Nephron (organoid): Measurements from ENCODE around the gene ARFGAP3.
"Not testable (repeated sequence)": the region's sequence is repeated elsewhere in the genome, so short reads cannot be mapped to it uniquely, and the experiment has no call there.

ENCODE experiments used
- H3K27ac Mint-ChIP-seq, 3 experiments: 2 replicates each; pipeline ENCODE4 v1.8.0; 2020; ENCODE audit warnings: mixed read lengths in 3 of 3, mild to moderate bottlenecking in 2 of 3, moderate library complexity in 1 of 3
- H3K27me3 Mint-ChIP-seq: 2 replicates; pipeline ENCODE4 v1.8.0; 2021; ENCODE audit warnings: low read depth, mild to moderate bottlenecking, moderate library complexity, mixed read lengths
- H3K36me3 Mint-ChIP-seq: 2 replicates; pipeline ENCODE4 v1.8.0; 2020; ENCODE audit warnings: low read depth, mixed read lengths
- H3K4me1 Mint-ChIP-seq: 2 replicates; pipeline ENCODE4 v1.8.0; 2020; ENCODE audit warnings: mixed read lengths
- H3K4me3 Mint-ChIP-seq, 3 experiments: 2 replicates each; pipeline ENCODE4 v1.8.0; 2020; ENCODE audit warnings: mild to moderate bottlenecking in 3 of 3, mixed read lengths in 3 of 3, moderate library complexity in 2 of 3
- H3K9me3 Mint-ChIP-seq: 2 replicates; pipeline ENCODE4 v1.8.0; 2020; ENCODE audit warnings: mixed read lengths
- TF ChIP-seq, protein P1 (sequence below), 3 experiments: fragments of 200-600 bp; sonication (generic); IDR thresholded peaks; one replicate each; pipeline ENCODE4 v1.5.0; 2021; ENCODE audit warnings: antibody characterized with exemption in 3 of 3; ENCODE audit not compliant: unreplicated experiment in 3 of 3

The ARFGAP3 gene

GRCh38 chr22:42788466-42788865, 68.6 kb downstream of the ARFGAP3 start:
- Mint-ChIP-seq H3K27me3 (no peaks in the 10 kb centered on the region), H3K4me1 (peaks cover 5% of the 10 kb centered on the region), H3K4me3 (no peak overlapping the region), H3K9me3 (no peaks in the 10 kb centered on the region), H3K27ac (no peak overlapping the region), H3K36me3 (no peaks in the 10 kb centered on the region)
- TF ChIP-seq, protein P1, sequence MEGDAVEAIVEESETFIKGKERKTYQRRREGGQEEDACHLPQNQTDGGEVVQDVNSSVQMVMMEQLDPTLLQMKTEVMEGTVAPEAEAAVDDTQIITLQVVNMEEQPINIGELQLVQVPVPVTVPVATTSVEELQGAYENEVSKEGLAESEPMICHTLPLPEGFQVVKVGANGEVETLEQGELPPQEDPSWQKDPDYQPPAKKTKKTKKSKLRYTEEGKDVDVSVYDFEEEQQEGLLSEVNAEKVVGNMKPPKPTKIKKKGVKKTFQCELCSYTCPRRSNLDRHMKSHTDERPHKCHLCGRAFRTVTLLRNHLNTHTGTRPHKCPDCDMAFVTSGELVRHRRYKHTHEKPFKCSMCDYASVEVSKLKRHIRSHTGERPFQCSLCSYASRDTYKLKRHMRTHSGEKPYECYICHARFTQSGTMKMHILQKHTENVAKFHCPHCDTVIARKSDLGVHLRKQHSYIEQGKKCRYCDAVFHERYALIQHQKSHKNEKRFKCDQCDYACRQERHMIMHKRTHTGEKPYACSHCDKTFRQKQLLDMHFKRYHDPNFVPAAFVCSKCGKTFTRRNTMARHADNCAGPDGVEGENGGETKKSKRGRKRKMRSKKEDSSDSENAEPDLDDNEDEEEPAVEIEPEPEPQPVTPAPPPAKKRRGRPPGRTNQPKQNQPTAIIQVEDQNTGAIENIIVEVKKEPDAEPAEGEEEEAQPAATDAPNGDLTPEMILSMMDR (IDR thresholded peaks at IDR 0.05; ENCODE audit: unreplicated experiment in 3 of 3) = no peak

GRCh38 chr22:42788021-42788420, 69.1 kb downstream of the ARFGAP3 start:
- H3K36me3 Mint-ChIP-seq = no peaks in the 10 kb centered on the region
- no peak overlapping the region for H3K27ac Mint-ChIP-seq
- H3K4me3 Mint-ChIP-seq = no peak overlapping the region
- TF ChIP-seq, protein P1 (IDR thresholded peaks at IDR 0.05; ENCODE audit: unreplicated experiment in 3 of 3) = no peak
- H3K9me3 Mint-ChIP-seq = no peaks in the 10 kb centered on the region
- H3K27me3 Mint-ChIP-seq = no peaks in the 10 kb centered on the region
- peaks cover 5% of the 10 kb centered on the region for H3K4me1 Mint-ChIP-seq

DNA sequence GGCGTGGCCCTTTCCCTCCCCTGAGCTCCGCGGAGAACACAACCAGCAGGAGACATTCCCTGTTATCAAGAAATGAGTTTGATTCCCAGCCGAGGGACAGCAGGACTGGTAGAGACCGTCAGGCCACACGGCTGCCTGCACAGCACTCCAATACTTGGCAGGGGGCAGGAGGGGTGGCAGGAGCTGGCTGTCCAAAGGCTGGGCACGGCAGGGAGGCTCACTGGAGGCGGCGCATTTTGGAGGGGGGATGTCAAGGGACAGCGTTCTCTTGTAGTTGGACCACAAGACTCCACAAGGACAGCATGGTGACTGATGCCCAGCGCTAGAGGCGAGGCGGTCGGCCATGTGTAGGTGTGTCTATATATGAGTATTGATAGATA, 69.7 kb downstream of the ARFGAP3 start:
- Mint-ChIP-seq H3K4me3 (no peak overlapping the region), H3K4me1 (peaks cover 5% of the 10 kb centered on the region), H3K27ac (no peak overlapping the region), H3K27me3 (no peaks in the 10 kb centered on the region), H3K36me3 (no peaks in the 10 kb centered on the region), H3K9me3 (no peaks in the 10 kb centered on the region)
- TF ChIP-seq, protein P1 (IDR thresholded peaks at IDR 0.05; ENCODE audit: unreplicated experiment in 3 of 3) = no peak

GRCh38 chr22:42786606-42787356, 70.3 kb downstream of the ARFGAP3 start:
- H3K4me1 Mint-ChIP-seq = peaks cover 5% of the 10 kb centered on the region
- TF ChIP-seq, protein P1 (IDR thresholded peaks at IDR 0.05; ENCODE audit: unreplicated experiment in 3 of 3) = no peak
- no peak overlapping the region for H3K4me3 Mint-ChIP-seq
- no peaks in the 10 kb centered on the region for H3K36me3 Mint-ChIP-seq
- H3K27ac Mint-ChIP-seq = no peak overlapping the region
- no peaks in the 10 kb centered on the region for H3K9me3 Mint-ChIP-seq
- no peaks in the 10 kb centered on the region for H3K27me3 Mint-ChIP-seq

GRCh38 chr22:42785706-42786499, 71.2 kb downstream of the ARFGAP3 start:
- Mint-ChIP-seq H3K27ac (no peak overlapping the region), H3K9me3 (no peaks in the 10 kb centered on the region), H3K4me1 (peaks cover 2% of the 10 kb centered on the region), H3K36me3 (no peaks in the 10 kb centered on the region), H3K4me3 (no peak overlapping the region), H3K27me3 (no peaks in the 10 kb centered on the region)
- TF ChIP-seq, protein P1 (IDR thresholded peaks at IDR 0.05; ENCODE audit: unreplicated experiment in 3 of 3) = no peak

DNA sequence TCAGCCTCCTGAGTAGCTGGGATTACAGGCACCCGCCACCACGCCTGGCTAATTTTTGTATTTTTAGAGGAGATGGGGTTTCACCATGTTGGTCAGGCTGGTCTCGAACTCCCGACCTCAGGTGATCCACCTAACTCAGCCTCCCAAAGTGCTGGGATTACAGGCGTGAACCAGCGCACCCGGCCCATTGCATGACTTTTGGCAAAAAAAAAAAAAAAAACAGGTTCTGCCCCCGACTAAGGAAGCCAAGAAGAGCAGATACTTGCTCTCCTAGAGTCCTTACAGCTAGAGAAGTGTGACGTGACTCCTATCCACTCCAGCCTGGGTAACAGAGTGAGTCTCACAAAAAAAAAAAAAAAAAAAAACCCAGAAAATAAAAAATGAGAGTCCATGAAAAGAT, 74.8 kb downstream of the ARFGAP3 start:
- not testable (repeated sequence) for H3K27ac Mint-ChIP-seq, H3K27me3 Mint-ChIP-seq, H3K36me3 Mint-ChIP-seq, H3K9me3 Mint-ChIP-seq, H3K4me1 Mint-ChIP-seq, H3K4me3 Mint-ChIP-seq
